Smooth muscle cell of the umbilical artery (primary cell): ENCODE data around the gene GAL3ST2. TPM values are rescaled to one million over a fixed set of nuclear protein-coding genes. Genes with fewer than 3 reads are reported as not detected.

Experiments used
- total RNA-seq: library from RNA; depleted of rRNA; stranded (reverse); fragments of >200 nt; gene quantifications from 2 replicates; pipeline ENCODE4 v1.2.3, GENCODE V29; 2014

GAL3ST2 gene
- under 0.01 and 0.74 TPM in 2 replicates for total RNA-seq

GRCh38 chr2:241776336-241777169 lies at the start of gene GAL3ST2:
Gene GAL3ST2, plus strand, starts transcription at chr2:241776822. Its CDS starts 134 bp downstream, at chr2:241776956.

GRCh38 chr2:241734467-241735208 lies 42.0 kb upstream of the GAL3ST2 start, which contains the start of gene D2HGDH:
Gene D2HGDH, plus strand, starts transcription at chr2:241734630. Its CDS starts 595 bp downstream, at chr2:241735225.

GRCh38 chr2:241808721-241809382 lies 32.2 kb downstream of the GAL3ST2 start, which contains the start of gene NEU4:
Gene NEU4, plus strand, starts transcription at chr2:241809193. Its CDS starts 5,292 bp downstream, at chr2:241814485.

Other genes starting within 250 kb of the GAL3ST2 start
- 21.7 and 35.5 TPM in 2 replicates for gene BOK, start 218.1 kb upstream of the GAL3ST2 start, total RNA-seq
- 22.3 and 36.0 TPM in 2 replicates for gene THAP4, start 139.7 kb upstream of the GAL3ST2 start, total RNA-seq
- gene ATG4B, start 139.1 kb upstream of the GAL3ST2 start, total RNA-seq, result 46.9 and 81.8 TPM in 2 replicates
- gene DTYMK, start 90.0 kb upstream of the GAL3ST2 start, total RNA-seq, result 12.5 and 23.9 TPM in 2 replicates
- 19.9 and 24.8 TPM in 2 replicates for gene ING5, start 74.8 kb upstream of the GAL3ST2 start, total RNA-seq
- gene D2HGDH, start 42.2 kb upstream of the GAL3ST2 start, total RNA-seq, result 19.0 and 20.5 TPM in 2 replicates
- gene NEU4, start 32.4 kb downstream of the GAL3ST2 start, total RNA-seq, result 0.18 TPM in 1 of 2 replicates, not detected in the other
- gene PDCD1, start 82.1 kb downstream of the GAL3ST2 start, total RNA-seq, result not detected in 2 replicates
- not detected in 2 replicates for gene RTP5, start 92.9 kb downstream of the GAL3ST2 start, total RNA-seq